Measurements from ENCODE around the gene TMEM52.
A peak's percentile ranks its signal among the peaks of the same experiment; 100 is the strongest.

The TMEM52 gene

GRCh38 chr1:1890506-1891348, 28.4 kb downstream of the TMEM52 start, which contains the start of gene GNB1 (continued):
- TF ChIP-seq, protein P1, sequence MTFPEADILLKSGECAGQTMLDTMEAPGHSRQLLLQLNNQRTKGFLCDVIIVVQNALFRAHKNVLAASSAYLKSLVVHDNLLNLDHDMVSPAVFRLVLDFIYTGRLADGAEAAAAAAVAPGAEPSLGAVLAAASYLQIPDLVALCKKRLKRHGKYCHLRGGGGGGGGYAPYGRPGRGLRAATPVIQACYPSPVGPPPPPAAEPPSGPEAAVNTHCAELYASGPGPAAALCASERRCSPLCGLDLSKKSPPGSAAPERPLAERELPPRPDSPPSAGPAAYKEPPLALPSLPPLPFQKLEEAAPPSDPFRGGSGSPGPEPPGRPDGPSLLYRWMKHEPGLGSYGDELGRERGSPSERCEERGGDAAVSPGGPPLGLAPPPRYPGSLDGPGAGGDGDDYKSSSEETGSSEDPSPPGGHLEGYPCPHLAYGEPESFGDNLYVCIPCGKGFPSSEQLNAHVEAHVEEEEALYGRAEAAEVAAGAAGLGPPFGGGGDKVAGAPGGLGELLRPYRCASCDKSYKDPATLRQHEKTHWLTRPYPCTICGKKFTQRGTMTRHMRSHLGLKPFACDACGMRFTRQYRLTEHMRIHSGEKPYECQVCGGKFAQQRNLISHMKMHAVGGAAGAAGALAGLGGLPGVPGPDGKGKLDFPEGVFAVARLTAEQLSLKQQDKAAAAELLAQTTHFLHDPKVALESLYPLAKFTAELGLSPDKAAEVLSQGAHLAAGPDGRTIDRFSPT (tag by site-specific recombination; IDR thresholded peaks at IDR 0.05), result no peak
- TF ChIP-seq ZBTB1 (tag by site-specific recombination; IDR thresholded peaks at IDR 0.05) (no peak), ZNF560 (tag by site-specific recombination; IDR thresholded peaks at IDR 0.05; ENCODE audit: borderline replicate concordance) (no peak)

GRCh38 chr1:1889847-1890505, 29.1 kb downstream of the TMEM52 start:
- Histone ChIP-seq H3K9me3 (ENCODE audit: control insufficient read depth, insufficient read depth, low read depth, low read length) (no peaks in the 10 kb centered on the region), H3K27ac (ENCODE audit: extremely low read depth, low read depth, low read length) (peak overlapping the region; percentile 96), H3K36me3 (ENCODE audit: control insufficient read depth in 2 of 2, insufficient read depth in 1 of 2, low read length in 2 of 2) (peaks cover 0 to 2% of the 10 kb centered on the region in 2 experiments; a peak in 1 of 3 replicates), H3K4me1 (ENCODE audit: control insufficient read depth, insufficient read depth, low read length) (peaks cover 8% of the 10 kb centered on the region), H3K4me3 (ENCODE audit: low read depth, low read length) (peak overlapping the region; percentile 88)
- ChIA-PET POLR2A (no interaction called here), CTCF (no interaction called here)
- TF ChIP-seq TCF7L2 (IDR thresholded peaks at IDR 0.05; ENCODE audit: borderline replicate concordance, low read depth, low read length) (0 out of 2 replicates have a peak, but pooled peaks have one; percentile 30), PRDM4 (tag by site-specific recombination; IDR thresholded peaks at IDR 0.05) (0 out of 2 replicates have a peak, but pooled peaks have one; percentile 15), ZNF561 (tag by site-specific recombination; IDR thresholded peaks at IDR 0.05; ENCODE audit: borderline replicate concordance) (peak; percentile 61; the same call in 1 of the 2 replicates), ZBTB11 (tag by site-specific recombination; conservative IDR thresholded peaks at IDR 0.05; ENCODE audit: low read depth) (peak; percentile 38; the same call in 1 of the 2 replicates), ZFP69B (tag by site-specific recombination; IDR thresholded peaks at IDR 0.05) (peak; percentile 39; the same call in 1 of the 2 replicates), ZXDB (tag by site-specific recombination; IDR thresholded peaks at IDR 0.05) (0 out of 2 replicates have a peak, but pooled peaks have one; percentile 15), KLF16 (tag by site-specific recombination; IDR thresholded peaks at IDR 0.05) (peak; percentile 40; the same call in 1 of the 2 replicates), YY2 (tag by site-specific recombination; IDR thresholded peaks at IDR 0.05) (0 out of 2 replicates have a peak, but pooled peaks have one; percentile 41), ZNF335 (tag by site-specific recombination; conservative IDR thresholded peaks at IDR 0.05) (peak; percentile 84), KLF8 (tag by site-specific recombination; IDR thresholded peaks at IDR 0.05) (peak; percentile 56; the same call in 1 of the 2 replicates), ZNF155 (tag by site-specific recombination; IDR thresholded peaks at IDR 0.05) (no peak), SP3 (tag by site-specific recombination; IDR thresholded peaks at IDR 0.05) (no peak), HOXD13 (CRISPR knock-in tag; IDR thresholded peaks at IDR 0.05; ENCODE audit: borderline replicate concordance) (no peak), ZNF324 (tag by site-specific recombination; IDR thresholded peaks at IDR 0.05) (no peak)
- TF ChIP-seq, protein P2, sequence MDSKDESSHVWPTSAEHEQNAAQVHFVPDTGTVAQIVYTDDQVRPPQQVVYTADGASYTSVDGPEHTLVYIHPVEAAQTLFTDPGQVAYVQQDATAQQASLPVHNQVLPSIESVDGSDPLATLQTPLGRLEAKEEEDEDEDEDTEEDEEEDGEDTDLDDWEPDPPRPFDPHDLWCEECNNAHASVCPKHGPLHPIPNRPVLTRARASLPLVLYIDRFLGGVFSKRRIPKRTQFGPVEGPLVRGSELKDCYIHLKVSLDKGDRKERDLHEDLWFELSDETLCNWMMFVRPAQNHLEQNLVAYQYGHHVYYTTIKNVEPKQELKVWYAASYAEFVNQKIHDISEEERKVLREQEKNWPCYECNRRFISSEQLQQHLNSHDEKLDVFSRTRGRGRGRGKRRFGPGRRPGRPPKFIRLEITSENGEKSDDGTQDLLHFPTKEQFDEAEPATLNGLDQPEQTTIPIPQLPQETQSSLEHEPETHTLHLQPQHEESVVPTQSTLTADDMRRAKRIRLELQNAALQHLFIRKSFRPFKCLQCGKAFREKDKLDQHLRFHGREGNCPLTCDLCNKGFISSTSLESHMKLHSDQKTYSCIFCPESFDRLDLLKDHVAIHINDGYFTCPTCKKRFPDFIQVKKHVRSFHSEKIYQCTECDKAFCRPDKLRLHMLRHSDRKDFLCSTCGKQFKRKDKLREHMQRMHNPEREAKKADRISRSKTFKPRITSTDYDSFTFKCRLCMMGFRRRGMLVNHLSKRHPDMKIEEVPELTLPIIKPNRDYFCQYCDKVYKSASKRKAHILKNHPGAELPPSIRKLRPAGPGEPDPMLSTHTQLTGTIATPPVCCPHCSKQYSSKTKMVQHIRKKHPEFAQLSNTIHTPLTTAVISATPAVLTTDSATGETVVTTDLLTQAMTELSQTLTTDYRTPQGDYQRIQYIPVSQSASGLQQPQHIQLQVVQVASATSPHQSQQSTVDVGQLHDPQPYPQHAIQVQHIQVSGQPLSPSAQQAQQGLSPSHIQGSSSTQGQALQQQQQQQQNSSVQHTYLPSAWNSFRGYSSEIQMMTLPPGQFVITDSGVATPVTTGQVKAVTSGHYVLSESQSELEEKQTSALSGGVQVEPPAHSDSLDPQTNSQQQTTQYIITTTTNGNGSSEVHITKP (tag by site-specific recombination; IDR thresholded peaks at IDR 0.05), result peak; percentile 66; the same call in 1 of the 2 replicates
- TF ChIP-seq, protein P3, sequence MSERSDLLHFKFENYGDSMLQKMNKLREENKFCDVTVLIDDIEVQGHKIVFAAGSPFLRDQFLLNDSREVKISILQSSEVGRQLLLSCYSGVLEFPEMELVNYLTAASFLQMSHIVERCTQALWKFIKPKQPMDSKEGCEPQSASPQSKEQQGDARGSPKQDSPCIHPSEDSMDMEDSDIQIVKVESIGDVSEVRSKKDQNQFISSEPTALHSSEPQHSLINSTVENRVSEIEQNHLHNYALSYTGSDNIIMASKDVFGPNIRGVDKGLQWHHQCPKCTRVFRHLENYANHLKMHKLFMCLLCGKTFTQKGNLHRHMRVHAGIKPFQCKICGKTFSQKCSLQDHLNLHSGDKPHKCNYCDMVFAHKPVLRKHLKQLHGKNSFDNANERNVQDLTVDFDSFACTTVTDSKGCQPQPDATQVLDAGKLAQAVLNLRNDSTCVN (tag by site-specific recombination; optimal IDR thresholded peaks at IDR 0.05), result peak; percentile 94
